Adrenal gland (tissue), 5 donors: Measurements from ENCODE around the gene ATP5F1B.

Experiments
- POLR2A ChIP-seq, 2 donors: fragments of 450-650 bp; IDR thresholded peaks; one replicate each; pipeline ENCODE4 v1.6.1; 2017; ENCODE audit warnings: antibody characterized with exemption in 2 of 2, mild to moderate bottlenecking in 2 of 2, moderate library complexity in 1 of 2
- TF ChIP-seq, protein P1 (sequence below), 6 experiments: fragments of 450-650 bp in 4 of 6; fragments of 200-600 bp in 2 of 6; sonication (generic) in 1 of 6; IDR thresholded peaks; 1 replicate in 5 of 6; 2 replicates in 1 of 6; pipeline versions ENCODE4 v1.5.1 to v1.8.0; 2016 to 2021; ENCODE audit warnings: antibody characterized with exemption in 6 of 6, mild to moderate bottlenecking in 2 of 6, moderate library complexity in 1 of 6
- donor health status: DM: no; HTN: no; CAD: no.

DNA sequence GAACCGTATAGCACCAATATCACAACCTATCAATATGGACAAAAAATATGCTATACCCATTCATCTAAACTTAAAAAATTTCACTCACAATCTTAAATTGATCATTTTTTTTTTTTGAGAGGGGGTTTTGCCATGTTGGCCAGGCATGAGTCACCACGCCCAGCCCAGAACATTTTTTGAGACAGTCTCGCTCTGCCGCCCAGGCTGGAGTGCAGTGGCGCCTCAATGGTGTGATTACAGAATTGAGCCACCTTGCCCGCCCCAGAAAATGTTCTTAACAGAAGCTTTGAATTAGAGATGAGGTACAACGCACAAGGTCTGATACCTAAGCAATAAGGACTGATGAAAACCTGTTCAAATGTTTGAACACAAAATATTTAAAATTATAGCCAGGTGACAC, 15.8 kb upstream of the ATP5F1B start:
- TF ChIP-seq, protein P1, sequence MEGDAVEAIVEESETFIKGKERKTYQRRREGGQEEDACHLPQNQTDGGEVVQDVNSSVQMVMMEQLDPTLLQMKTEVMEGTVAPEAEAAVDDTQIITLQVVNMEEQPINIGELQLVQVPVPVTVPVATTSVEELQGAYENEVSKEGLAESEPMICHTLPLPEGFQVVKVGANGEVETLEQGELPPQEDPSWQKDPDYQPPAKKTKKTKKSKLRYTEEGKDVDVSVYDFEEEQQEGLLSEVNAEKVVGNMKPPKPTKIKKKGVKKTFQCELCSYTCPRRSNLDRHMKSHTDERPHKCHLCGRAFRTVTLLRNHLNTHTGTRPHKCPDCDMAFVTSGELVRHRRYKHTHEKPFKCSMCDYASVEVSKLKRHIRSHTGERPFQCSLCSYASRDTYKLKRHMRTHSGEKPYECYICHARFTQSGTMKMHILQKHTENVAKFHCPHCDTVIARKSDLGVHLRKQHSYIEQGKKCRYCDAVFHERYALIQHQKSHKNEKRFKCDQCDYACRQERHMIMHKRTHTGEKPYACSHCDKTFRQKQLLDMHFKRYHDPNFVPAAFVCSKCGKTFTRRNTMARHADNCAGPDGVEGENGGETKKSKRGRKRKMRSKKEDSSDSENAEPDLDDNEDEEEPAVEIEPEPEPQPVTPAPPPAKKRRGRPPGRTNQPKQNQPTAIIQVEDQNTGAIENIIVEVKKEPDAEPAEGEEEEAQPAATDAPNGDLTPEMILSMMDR (IDR thresholded peaks at IDR 0.05) = no peak
- TF ChIP-seq POLR2A (IDR thresholded peaks at IDR 0.05) = no peak
